HCT116 (cell line): ENCODE results near the gene INSIG2. TPM values are rescaled to one million over a fixed set of nuclear protein-coding genes. Genes with fewer than 3 reads are reported as not detected.

ENCODE experiments used
- ATAC-seq: fragments of 200-7000 bp; cut with Tn5 transposase; 2 replicates; pipeline ENCODE4 v1.9.1; 2020; ENCODE audit warnings: mild to moderate bottlenecking, moderate library complexity
- BruUV-seq: library from RNA; stranded (reverse); fragments of 400-500 nt; replicated peaks from 2 replicates; lab custom pipeline; 2021; lab: Mats Ljungman, UMichigan
- CTCF ChIA-PET: fragments of 300-600 bp; sonication (Branson Sonifier 250); formaldehyde crosslinking; loops from one replicate; lab custom pipeline; 2021; ENCODE audit warnings: antibody characterized with exemption; lab: Charles Lee
- POLR2A ChIA-PET: fragments of 300-600, 350-600 bp; sonication (Branson Sonifier 250); formaldehyde crosslinking; loops from one replicate; lab custom pipeline; 2021; ENCODE audit warnings: antibody characterized with exemption; lab: Charles Lee
- RAD21 ChIA-PET, 2 experiments: fragments of 300-600 bp; sonication (Branson Sonifier 250); formaldehyde crosslinking; loops; one replicate each; lab custom pipeline; 2023; ENCODE audit warnings: low total read pairs in 2 of 2; ENCODE audit not compliant: uncharacterized antibody in 2 of 2, unreplicated experiment in 2 of 2, low non-redundant PET in 1 of 2; lab: Charles Lee
- DNase-seq: peaks from one replicate; pipeline ENCODE4 v3.0.0-alpha.2; 2010; ENCODE audit warnings: low read depth, low spot score
- H2AFZ ChIP-seq: fragments of 200-600 bp; shearing (Covaris generic), sonication (generic); 2 replicates; pipeline ENCODE4 v1.6.1; 2017; ENCODE audit warnings: low read depth, mixed run types, mixed read lengths, antibody characterized with exemption, low read length; ENCODE audit not compliant: poor library complexity, severe bottlenecking
- H3K27ac ChIP-seq: 2 replicates; pipeline ENCODE4 v1.5.1; 2012; ENCODE audit warnings: low read depth, low read length
- H3K27me3 ChIP-seq: fragments of 200-600 bp; sonication (generic); 2 replicates; pipeline ENCODE4 v1.6.1; 2016; ENCODE audit warnings: mixed run types, low read length, mixed read lengths; ENCODE audit not compliant: insufficient read depth
- H3K36me3 ChIP-seq, 2 experiments: fragments of 200-500 bp in 1 of 2; fragments of 200-600 bp in 1 of 2; sonication (Bioruptor generic) in 1 of 2; sonication (generic) in 1 of 2; 2 replicates each; pipeline versions ENCODE4 v1.5.1 to v1.6.1; 2014 to 2016; ENCODE audit warnings: low read length in 2 of 2, inconsistent platforms in 1 of 2, mixed read lengths in 1 of 2, mixed run types in 1 of 2; ENCODE audit not compliant: insufficient read depth in 2 of 2, control insufficient read depth in 1 of 2
- H3K4me1 ChIP-seq, 2 experiments: fragments of 200-600 bp in 1 of 2; sonication (generic) in 1 of 2; 2 replicates each; pipeline versions ENCODE4 v1.5.1 to v1.6.1; 2012 to 2017; ENCODE audit warnings: low read length in 2 of 2, inconsistent platforms in 1 of 2, mild to moderate bottlenecking in 1 of 2, mixed read lengths in 1 of 2, mixed run types in 1 of 2, moderate library complexity in 1 of 2; ENCODE audit not compliant: insufficient read depth in 2 of 2, control insufficient read depth in 1 of 2
- H3K4me2 ChIP-seq: fragments of 200-600 bp; sonication (generic); 2 replicates; pipeline ENCODE4 v1.6.1; 2017; ENCODE audit warnings: mixed run types, low read length, mixed read lengths
- H3K4me3 ChIP-seq, 2 experiments: fragments of 200-600 bp in 1 of 2; sonication (generic) in 1 of 2; replicated peaks in 1 of 2; 2 replicates each; pipeline ENCODE4 v1.5.1; 2011 to 2016; ENCODE audit warnings: low read length in 2 of 2, control low read depth in 1 of 2, low read depth in 1 of 2, mild to moderate bottlenecking in 1 of 2, mixed read lengths in 1 of 2, mixed run types in 1 of 2
- H3K79me2 ChIP-seq: fragments of 200-600 bp; sonication (generic); 2 replicates; pipeline ENCODE4 v1.6.1; 2017; ENCODE audit warnings: mild to moderate bottlenecking, mixed run types, low read length, moderate library complexity, mixed read lengths; ENCODE audit not compliant: insufficient read depth
- H3K9ac ChIP-seq: fragments of 200-600 bp; sonication (generic); 2 replicates; pipeline ENCODE4 v1.6.1; 2016; ENCODE audit warnings: low read length, mixed read lengths
- H3K9me2 ChIP-seq: fragments of 200-600 bp; sonication (generic), shearing (Covaris generic); 2 replicates; pipeline ENCODE4 v1.6.1; 2017; ENCODE audit warnings: mixed run types, mild to moderate bottlenecking, moderate library complexity; ENCODE audit not compliant: insufficient read depth
- H3K9me3 ChIP-seq, 2 experiments: fragments of 200-500 bp in 1 of 2; fragments of 200-600 bp in 1 of 2; sonication (Bioruptor generic) in 1 of 2; sonication (generic) in 1 of 2; 2 replicates each; pipeline ENCODE4 v1.6.1; 2014 to 2017; ENCODE audit warnings: low read length in 2 of 2, mixed read lengths in 2 of 2, inconsistent platforms in 1 of 2, low read depth in 1 of 2, mild to moderate bottlenecking in 1 of 2, mixed run types in 1 of 2, moderate library complexity in 1 of 2; ENCODE audit not compliant: control insufficient read depth in 1 of 2, insufficient read depth in 1 of 2
- H4K20me1 ChIP-seq: fragments of 200-600 bp; sonication (generic), shearing (Covaris generic); 2 replicates; pipeline ENCODE4 v1.6.1; 2017; ENCODE audit warnings: mixed run types, mild to moderate bottlenecking, moderate library complexity; ENCODE audit not compliant: insufficient read depth
- CEBPB ChIP-seq: IDR thresholded peaks from 2 replicates; pipeline ENCODE4 v1.6.1; 2012; ENCODE audit warnings: low read depth
- CTCF ChIP-seq, 3 experiments: fragments of 200-600 bp in 1 of 3; sonication (generic) in 1 of 3; IDR thresholded peaks in 2 of 3; conservative IDR thresholded peaks in 1 of 3; 2 replicates each; pipeline ENCODE4 v1.5.1; 2012 to 2017; ENCODE audit warnings: low read depth in 2 of 3, low read length in 2 of 3, antibody characterized with exemption in 1 of 3, borderline replicate concordance in 1 of 3, control low read depth in 1 of 3, mild to moderate bottlenecking in 1 of 3, mixed read lengths in 1 of 3, mixed run types in 1 of 3, moderate library complexity in 1 of 3; ENCODE audit not compliant: insufficient read depth in 1 of 3
- FOSL1 ChIP-seq: IDR thresholded peaks from 2 replicates; pipeline ENCODE4 v1.6.1; 2012; ENCODE audit warnings: low read depth
- JUND ChIP-seq: IDR thresholded peaks from 2 replicates; pipeline ENCODE4 v1.6.1; 2012
- SP1 ChIP-seq: IDR thresholded peaks from 2 replicates; pipeline ENCODE4 v1.6.1; 2012; ENCODE audit warnings: low read depth
- TCF7L2 ChIP-seq: IDR thresholded peaks from 2 replicates; pipeline ENCODE4 v1.7.0; 2011; ENCODE audit warnings: borderline replicate concordance, inconsistent platforms; ENCODE audit not compliant: insufficient read depth, insufficient read length; ENCODE audit errors: extremely low read depth
- YY1 ChIP-seq: IDR thresholded peaks from 2 replicates; pipeline ENCODE4 v1.6.1; 2011; ENCODE audit warnings: low read length, low read depth, moderate library complexity, mild to moderate bottlenecking; ENCODE audit not compliant: insufficient replicate concordance; ENCODE audit errors: extremely low read depth
- intact Hi-C: fragments of 100-400 bp; cut with micrococcal nuclease; formaldehyde crosslinking; loops from 2 replicates; pipeline ENCODE4 v1.10.0; 2022
- total RNA-seq: library from RNA; stranded (reverse); gene quantifications from one replicate; pipeline ENCODE4 v1.2.1, GENCODE V29; 2021; ENCODE audit not compliant: unreplicated experiment
- TF ChIP-seq, protein P1 (sequence below): IDR thresholded peaks from 2 replicates; pipeline ENCODE4 v1.6.1; 2012

INSIG2 gene
- total RNA-seq, 1 experiment from 2014 or later = 21.8 TPM

GRCh38 chr2:118090387-118091139 lies 2.3 kb downstream of the INSIG2 start:
- ATAC-seq = no peak
- ChIA-PET CTCF (interaction anchor here (1.5 kb wide), 1 partner anchor 18 kb away, joined by 3 read pairs; no protein-coding TSS in a partner anchor), RAD21 (no interaction called here), POLR2A (no interaction called here)
- no peak overlapping the region for H3K27ac ChIP-seq
- peak overlapping the region in 1 of 2 experiments; percentile 88; a peak in 1 of 4 replicates for H3K4me3 ChIP-seq
- no peaks in the 10 kb centered on the region for H3K9me3 ChIP-seq
- H3K9ac ChIP-seq = no peak overlapping the region
- BruUV-seq = no TSS peak
- no peaks in the 10 kb centered on the region for H3K27me3 ChIP-seq
- H3K9me2 ChIP-seq = no peaks in the 10 kb centered on the region
- no peaks in the 10 kb centered on the region for H3K36me3 ChIP-seq
- intact Hi-C loops = no loop called here
- H3K4me2 ChIP-seq = peak overlapping the region; percentile 82
- no peak overlapping the region for H2AFZ ChIP-seq
- peaks cover 57% of the 10 kb centered on the region for H3K79me2 ChIP-seq
- TF ChIP-seq YY1 (no peak), CTCF (IDR thresholded peaks at IDR 0.05 in 2 of 3, conservative IDR thresholded peaks at IDR 0.05 in 1 of 3; ENCODE audit: borderline replicate concordance in 1 of 3, insufficient read depth in 1 of 3, low read depth in 2 of 3, low read length in 2 of 3) (no peak), SP1 (no peak)
- no peak for DNase-seq
- no peaks in the 10 kb centered on the region for H4K20me1 ChIP-seq
- H3K4me1 ChIP-seq = peaks cover 10 to 34% of the 10 kb centered on the region in 2 experiments

DNA sequence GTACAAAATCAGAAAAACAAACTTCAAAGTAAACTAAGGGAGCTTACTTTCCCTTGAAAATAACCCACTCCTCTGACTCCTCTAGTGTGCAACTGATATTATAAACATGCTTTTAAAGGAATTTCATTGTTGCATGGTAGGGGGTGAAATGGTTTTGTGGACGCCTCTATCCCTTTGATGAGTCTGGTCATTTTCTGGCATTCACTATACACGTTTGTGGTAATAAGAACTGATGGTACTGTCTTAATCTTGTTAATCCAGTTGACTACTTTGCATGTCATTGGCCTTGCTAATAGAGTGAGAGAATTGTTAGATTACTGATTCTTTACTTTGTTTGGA lies 2.8 kb downstream of the INSIG2 start:
- POLR2A ChIA-PET = interaction anchor here (0.6 kb wide), 1 partner anchor 40 kb away, joined by 3 read pairs; no protein-coding TSS in a partner anchor
- Histone ChIP-seq H3K27ac (no peak overlapping the region), H3K79me2 (peaks cover 61% of the 10 kb centered on the region), H4K20me1 (no peaks in the 10 kb centered on the region), H3K9ac (no peak overlapping the region), H3K9me3 (no peaks in the 10 kb centered on the region), H3K9me2 (no peaks in the 10 kb centered on the region), H3K4me2 (no peak overlapping the region), H3K36me3 (no peaks in the 10 kb centered on the region), H3K27me3 (no peaks in the 10 kb centered on the region), H3K4me3 (no peak overlapping the region), H2AFZ (no peak overlapping the region), H3K4me1 (peaks cover 9 to 30% of the 10 kb centered on the region in 2 experiments)
- BruUV-seq = no TSS peak
- RAD21 ChIA-PET = no interaction called here
- no peak for DNase-seq
- TF ChIP-seq TCF7L2 = no peak
- no peak for TF ChIP-seq CEBPB
- TF ChIP-seq, protein P1, sequence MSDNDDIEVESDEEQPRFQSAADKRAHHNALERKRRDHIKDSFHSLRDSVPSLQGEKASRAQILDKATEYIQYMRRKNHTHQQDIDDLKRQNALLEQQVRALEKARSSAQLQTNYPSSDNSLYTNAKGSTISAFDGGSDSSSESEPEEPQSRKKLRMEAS = no peak
- no peak for TF ChIP-seq JUND
- TF ChIP-seq FOSL1 = no peak
- CTCF ChIA-PET = no interaction called here
- intact Hi-C loops = no loop called here
- no peak for ATAC-seq
